HepG2 (cell line): ENCODE results near the gene LYPLA2. TPM values are rescaled to one million over a fixed set of nuclear protein-coding genes. Genes with fewer than 3 reads are reported as not detected.

ENCODE experiments used
- E2F5 ChIP-seq: sonication (generic); formaldehyde crosslinking; conservative IDR thresholded peaks from 2 replicates; pipeline ENCODE4 v1.4.0; 2020; ENCODE audit warnings: missing genetic modification reagents
- PRDM15 ChIP-seq: sonication (generic); formaldehyde crosslinking; IDR thresholded peaks from 2 replicates; pipeline ENCODE4 v1.4.0; 2020; ENCODE audit warnings: missing genetic modification reagents
- RFX5 ChIP-seq: IDR thresholded peaks from 2 replicates; pipeline ENCODE4 v1.6.1; 2011; ENCODE audit warnings: low read depth, low read length, improper control_type of control experiment
- UBTF ChIP-seq: sonication (generic); formaldehyde crosslinking; IDR thresholded peaks from 2 replicates; pipeline ENCODE4 v1.4.0; 2020; ENCODE audit warnings: mild to moderate bottlenecking, missing genetic modification reagents
- ZFP91 ChIP-seq: sonication (generic); formaldehyde crosslinking; IDR thresholded peaks from 2 replicates; pipeline ENCODE4 v1.9.0; 2022; ENCODE audit warnings: missing genetic modification reagents, mild to moderate bottlenecking, borderline replicate concordance
- ZFY ChIP-seq: sonication (generic); formaldehyde crosslinking; IDR thresholded peaks from 2 replicates; pipeline ENCODE4 v1.4.0; 2020; ENCODE audit warnings: missing genetic modification reagents
- ZHX1 ChIP-seq: sonication (generic); formaldehyde crosslinking; IDR thresholded peaks from 2 replicates; pipeline ENCODE4 v1.8.1; 2022; ENCODE audit warnings: low read depth, mild to moderate bottlenecking, missing genetic modification reagents
- ZNF563 ChIP-seq: sonication (generic); formaldehyde crosslinking; IDR thresholded peaks from 2 replicates; pipeline ENCODE4 v1.8.0; 2022; ENCODE audit warnings: mild to moderate bottlenecking, moderate library complexity, missing genetic modification reagents
- ZNF772 ChIP-seq: sonication (generic); formaldehyde crosslinking; IDR thresholded peaks from 2 replicates; pipeline ENCODE4 v1.5.0; 2020; ENCODE audit warnings: mild to moderate bottlenecking, missing genetic modification reagents
- ZXDC ChIP-seq: sonication (generic); formaldehyde crosslinking; IDR thresholded peaks from 2 replicates; pipeline ENCODE4 v1.5.0; 2020; ENCODE audit warnings: mild to moderate bottlenecking, missing genetic modification reagents
- polyA plus RNA-seq, 8 experiments: library from polyadenylated mRNA; depleted of rRNA in 3 of 8; stranded (reverse) in 7 of 8; unstranded in 1 of 8; fragments of >200 nt; fragmentation: Illumina TruSeq in 4 of 8; extraction: Trizol in 4 of 8; gene quantifications; 2 replicates each; pipeline versions ENCODE4 v1.2.1 to v1.2.3, GENCODE V29; 2011 to 2016; ENCODE audit warnings: low read depth in 4 of 8, missing spikeins in 1 of 8, mixed read lengths in 1 of 8; ENCODE audit not compliant: insufficient read depth in 1 of 8
- total RNA-seq, 5 experiments: library from RNA; depleted of rRNA; stranded (reverse); fragments of >200 nt; fragmentation: Illumina TruSeq; extraction: Trizol; gene quantifications; 2 replicates each; pipeline ENCODE4 v1.2.3, GENCODE V29; 2016; ENCODE audit warnings: low read depth in 1 of 5

The LYPLA2 gene
- total and polyA plus RNA-seq, 2 of the 13 experiments (the other 11 are each of a cell fraction or from before 2014, with no cell fraction given), result 72.1 to 73.2 TPM

- peak; percentile 41; the same call in 1 of the 2 replicates for TF ChIP-seq ZNF772
- peak; percentile 98 for TF ChIP-seq ZFY (CRISPR knock-in tag)
- TF ChIP-seq RFX5, result no peak
- peak; percentile 73 for TF ChIP-seq ZFP91
- TF ChIP-seq ZXDC (CRISPR knock-in tag), result peak; percentile 63; the same call in 1 of the 2 replicates
- TF ChIP-seq E2F5 (CRISPR knock-in tag), result 0 out of 2 replicates have a peak, but pooled peaks have one; percentile 34
- peak; percentile 79; the same call in 1 of the 2 replicates for TF ChIP-seq ZNF563
- no peak for TF ChIP-seq ZHX1 (CRISPR knock-in tag)
- peak; percentile 66; the same call in 1 of the 2 replicates for TF ChIP-seq UBTF
- peak; percentile 72; the same call in 1 of the 2 replicates for TF ChIP-seq PRDM15 (CRISPR knock-in tag)
Observed at GRCh38 chr1:23777979-23778814, 12.7 kb upstream of the LYPLA2 start, which contains the start of gene PITHD1 (continued).
